WERI-Rb-1 (cell line): ENCODE results near the gene CCDC121.
"Not testable (repeated sequence)": the region's sequence is repeated elsewhere in the genome, so short reads cannot be mapped to it uniquely, and the experiment has no call there.

Source experiments
- DNase-seq: peaks from one replicate; pipeline ENCODE4 v3.0.0-alpha.2; 2020
- H3K27ac ChIP-seq: fragments of 250-450 bp; sonication (Bioruptor Pico); 2 replicates; pipeline ENCODE4 v1.5.1; 2020; ENCODE audit warnings: mild to moderate bottlenecking, moderate library complexity
- H3K27me3 ChIP-seq: fragments of 250-450 bp; sonication (Bioruptor Pico); 2 replicates; pipeline ENCODE4 v1.5.1; 2021; ENCODE audit warnings: mild to moderate bottlenecking, low read depth, moderate library complexity; ENCODE audit not compliant: insufficient read depth, severe bottlenecking
- H3K36me3 ChIP-seq: fragments of 250-450 bp; sonication (Bioruptor Pico); 2 replicates; pipeline ENCODE4 v1.5.1; 2020; ENCODE audit warnings: mild to moderate bottlenecking, moderate library complexity
- H3K4me3 ChIP-seq: 2 replicates; pipeline ENCODE4 v1.5.1; 2011; ENCODE audit warnings: low read depth, mild to moderate bottlenecking, control low read depth, low read length
- H3K9me3 ChIP-seq: fragments of 250-450 bp; sonication (Bioruptor Pico); 2 replicates; pipeline ENCODE4 v1.5.1; 2021; ENCODE audit warnings: mild to moderate bottlenecking, moderate library complexity; ENCODE audit not compliant: severe bottlenecking
- CTCF ChIP-seq: IDR thresholded peaks from 2 replicates; pipeline ENCODE4 v1.5.1; 2011; ENCODE audit warnings: low read depth, mild to moderate bottlenecking, control low read depth, inconsistent platforms, low read length

CCDC121 gene

GRCh38 chr2:27613985-27614384, 14.8 kb downstream of the CCDC121 start:
- no peak overlapping the region for H3K4me3 ChIP-seq
- no peak for TF ChIP-seq CTCF
- H3K36me3 ChIP-seq, result peaks cover 71% of the 10 kb centered on the region
- no peaks in the 10 kb centered on the region for H3K27me3 ChIP-seq
- H3K9me3 ChIP-seq, result no peaks in the 10 kb centered on the region
- H3K27ac ChIP-seq, result no peak overlapping the region
- DNase-seq, result no peak

GRCh38 chr2:27606611-27607010, 22.2 kb downstream of the CCDC121 start:
- Histone ChIP-seq H3K27me3 (no peaks in the 10 kb centered on the region), H3K9me3 (no peaks in the 10 kb centered on the region), H3K36me3 (peaks cover 84% of the 10 kb centered on the region), H3K27ac (no peak overlapping the region), H3K4me3 (no peak overlapping the region)
- TF ChIP-seq CTCF, result no peak
- DNase-seq, result no peak

GRCh38 chr2:27596627-27597026, 32.2 kb downstream of the CCDC121 start:
- no peak overlapping the region for H3K27ac ChIP-seq
- TF ChIP-seq CTCF, result no peak
- H3K27me3 ChIP-seq, result no peaks in the 10 kb centered on the region
- DNase-seq, result no peak
- peaks cover 39% of the 10 kb centered on the region for H3K36me3 ChIP-seq
- H3K9me3 ChIP-seq, result peaks cover 8% of the 10 kb centered on the region
- no peak overlapping the region for H3K4me3 ChIP-seq

- H3K9me3 ChIP-seq, result not testable (repeated sequence)
Measured at GRCh38 chr2:27595412-27595811, 33.4 kb downstream of the CCDC121 start.

GRCh38 chr2:27594020-27594703, 34.6 kb downstream of the CCDC121 start:
- not testable (repeated sequence) for DNase-seq, H3K4me3 ChIP-seq, H3K27ac ChIP-seq, H3K27me3 ChIP-seq, H3K9me3 ChIP-seq
- peaks cover 16% of the 10 kb centered on the region for H3K36me3 ChIP-seq

More at GRCh38 chr2:27595412-27595811, 33.4 kb downstream of the CCDC121 start:
- not testable (repeated sequence) for H3K27ac ChIP-seq, DNase-seq, H3K27me3 ChIP-seq, H3K4me3 ChIP-seq
- peaks cover 29% of the 10 kb centered on the region for H3K36me3 ChIP-seq

GRCh38 chr2:27593240-27593639, 35.6 kb downstream of the CCDC121 start:
- DNase-seq, result no peak
- H3K36me3 ChIP-seq, result peaks cover 11% of the 10 kb centered on the region
- H3K4me3 ChIP-seq, result no peak overlapping the region
- no peaks in the 10 kb centered on the region for H3K27me3 ChIP-seq
- TF ChIP-seq CTCF, result no peak
- H3K27ac ChIP-seq, result no peak overlapping the region
- H3K9me3 ChIP-seq, result peaks cover 8% of the 10 kb centered on the region

- DNase-seq, result no peak
- Histone ChIP-seq H3K9me3 (peaks cover 8% of the 10 kb centered on the region), H3K36me3 (peaks cover 3% of the 10 kb centered on the region; the same call in 1 of the 2 replicates), H3K27ac (no peak overlapping the region), H3K27me3 (no peaks in the 10 kb centered on the region), H3K4me3 (no peak overlapping the region)
- no peak for TF ChIP-seq CTCF
Measured at GRCh38 chr2:27591745-27592144, 37.1 kb downstream of the CCDC121 start.
